Liver (tissue), 9 donors: ENCODE data around the gene PHC2. TPM values are rescaled to one million over a fixed set of nuclear protein-coding genes. Genes with fewer than 3 reads are reported as not detected.

Experiments
- DNase-seq: peaks from one replicate; pipeline ENCODE4 v3.0.0-alpha.2; 2017; ENCODE audit warnings: low spot score
- H3K27ac ChIP-seq, 2 donors: one replicate each; pipeline ENCODE4 v1.7.0; 2013; ENCODE audit warnings: inconsistent platforms in 2 of 2, low read length in 2 of 2, control low read depth in 1 of 2, low read depth in 1 of 2, mild to moderate bottlenecking in 1 of 2
- H3K27me3 ChIP-seq, 4 donors: one replicate each; pipeline versions ENCODE4 v1.6.1 to v1.7.0; 2013; ENCODE audit warnings: low read length in 3 of 4, inconsistent platforms in 1 of 4, mild to moderate bottlenecking in 1 of 4, moderate library complexity in 1 of 4; ENCODE audit not compliant: control insufficient read depth in 4 of 4, insufficient read depth in 4 of 4
- H3K36me3 ChIP-seq, 4 donors: one replicate each; pipeline versions ENCODE4 v1.6.1 to v1.7.0; 2013; ENCODE audit warnings: low read length in 3 of 4, mild to moderate bottlenecking in 3 of 4, low read depth in 1 of 4, moderate library complexity in 1 of 4; ENCODE audit not compliant: control insufficient read depth in 4 of 4, insufficient read depth in 3 of 4
- H3K4me1 ChIP-seq, 4 donors: one replicate each; pipeline versions ENCODE4 v1.6.1 to v1.7.0; 2013; ENCODE audit warnings: low read length in 3 of 4, mild to moderate bottlenecking in 3 of 4, moderate library complexity in 1 of 4; ENCODE audit not compliant: control insufficient read depth in 4 of 4, insufficient read depth in 4 of 4
- H3K4me3 ChIP-seq, 3 donors: one replicate each; pipeline versions ENCODE4 v1.6.1 to v1.7.0; 2013; ENCODE audit warnings: low read length in 3 of 3, control low read depth in 1 of 3, low read depth in 1 of 3, mild to moderate bottlenecking in 1 of 3
- H3K9ac ChIP-seq, 2 donors: one replicate each; pipeline ENCODE4 v1.7.0; 2013; ENCODE audit warnings: low read length in 2 of 2, mild to moderate bottlenecking in 2 of 2, moderate library complexity in 2 of 2, control low read depth in 1 of 2, low read depth in 1 of 2
- H3K9me3 ChIP-seq, 4 donors: one replicate each; pipeline versions ENCODE4 v1.6.1 to v1.7.0; 2013; ENCODE audit warnings: low read length in 3 of 4; ENCODE audit not compliant: control insufficient read depth in 4 of 4
- ATF3 ChIP-seq: IDR thresholded peaks from 2 replicates; pipeline ENCODE4 v1.6.1; 2016; ENCODE audit warnings: antibody characterized with exemption
- EGR1 ChIP-seq, 2 donors: IDR thresholded peaks; 2 replicates each; pipeline ENCODE4 v1.6.1; 2016 to 2018; ENCODE audit warnings: antibody characterized with exemption in 2 of 2, low read depth in 2 of 2
- FOXA1 ChIP-seq: IDR thresholded peaks from 2 replicates; pipeline ENCODE4 v1.6.1; 2016; ENCODE audit warnings: antibody characterized with exemption
- FOXA2 ChIP-seq: IDR thresholded peaks from 2 replicates; pipeline ENCODE4 v1.6.1; 2016; ENCODE audit warnings: antibody characterized with exemption
- GABPA ChIP-seq, 2 donors: IDR thresholded peaks in 1 of 2; conservative IDR thresholded peaks in 1 of 2; 2 replicates each; pipeline ENCODE4 v1.6.1; 2016; ENCODE audit warnings: antibody characterized with exemption in 2 of 2, mild to moderate bottlenecking in 1 of 2, moderate library complexity in 1 of 2
- HNF4A ChIP-seq, 2 donors: conservative IDR thresholded peaks; 2 replicates each; pipeline ENCODE4 v1.6.1; 2016; ENCODE audit warnings: antibody characterized with exemption in 2 of 2, mild to moderate bottlenecking in 2 of 2
- HNF4G ChIP-seq: IDR thresholded peaks from 2 replicates; pipeline ENCODE4 v1.6.1; 2016; ENCODE audit warnings: antibody characterized with exemption
- JUND ChIP-seq, 2 donors: IDR thresholded peaks; 2 replicates each; pipeline ENCODE4 v1.6.1; 2016; ENCODE audit warnings: antibody characterized with exemption in 2 of 2
- MAX ChIP-seq: IDR thresholded peaks from 2 replicates; pipeline ENCODE4 v1.6.1; 2016; ENCODE audit warnings: antibody characterized with exemption
- NR2F2 ChIP-seq: IDR thresholded peaks from 2 replicates; pipeline ENCODE4 v1.6.1; 2016; ENCODE audit warnings: antibody characterized with exemption
- RAD21 ChIP-seq, 2 donors: IDR thresholded peaks; 2 replicates each; pipeline ENCODE4 v1.6.1; 2016; ENCODE audit warnings: antibody characterized with exemption in 2 of 2, mild to moderate bottlenecking in 2 of 2
- REST ChIP-seq: IDR thresholded peaks from 2 replicates; pipeline ENCODE4 v1.6.1; 2016; ENCODE audit warnings: antibody characterized with exemption, mild to moderate bottlenecking
- RXRA ChIP-seq, 2 donors: IDR thresholded peaks; 2 replicates each; pipeline ENCODE4 v1.6.1; 2017 to 2018; ENCODE audit warnings: antibody characterized with exemption in 2 of 2, mild to moderate bottlenecking in 1 of 2
- SP1 ChIP-seq: IDR thresholded peaks from 2 replicates; pipeline ENCODE4 v1.6.1; 2018; ENCODE audit warnings: antibody characterized with exemption, mild to moderate bottlenecking
- TAF1 ChIP-seq: conservative IDR thresholded peaks from 2 replicates; pipeline ENCODE4 v1.6.1; 2016; ENCODE audit warnings: antibody characterized with exemption, mild to moderate bottlenecking
- YY1 ChIP-seq: IDR thresholded peaks from 2 replicates; pipeline ENCODE4 v1.6.1; 2016; ENCODE audit warnings: antibody characterized with exemption, mild to moderate bottlenecking
- ZBTB33 ChIP-seq: IDR thresholded peaks from 2 replicates; pipeline ENCODE4 v1.6.1; 2016; ENCODE audit warnings: antibody characterized with exemption
- WGBS: extraction: QIAGEN DNeasy Blood & Tissue Kit; methylation state at CpG from one replicate; pipeline ENCODE4 v1.1.7; 2013; 5-methylcytosine and 5-hydroxymethylcytosine counted together
- polyA plus RNA-seq, 2 donors: library from polyadenylated mRNA; stranded (reverse) in 1 of 2; unstranded in 1 of 2; fragments of 200-250 nt in 1 of 2; fragments of >200 nt in 1 of 2; fragmentation: Nextera tagmentation in 1 of 2; extraction: Ambion mirVana in 1 of 2; gene quantifications; one replicate each; pipeline versions ENCODE4 v1.2.1 to v1.2.3, GENCODE V29; 2013 to 2015
- total RNA-seq, 2 donors: library from RNA; depleted of rRNA; stranded (reverse); fragments of >200 nt; gene quantifications; one replicate each; pipeline ENCODE4 v1.2.3, GENCODE V29; 2014
- donor health status: healthy.
- donor health status: healthy.
- donor health status: healthy.
- donor health status: healthy.
- donor health status: healthy.

Gene PHC2
- total and polyA plus RNA-seq, 4 donors: 19.1 to 67.8 (median 44.7) TPM

- 83% methylated on average over 5 of the region's 5 CpGs for WGBS
- no peaks in the 10 kb centered on the region for H3K27me3 ChIP-seq
- peaks cover 0 to 4% (median 0%) of the 10 kb centered on the region in 4 donors for H3K4me1 ChIP-seq
- H3K9ac ChIP-seq: no peak overlapping the region
- no peaks in the 10 kb centered on the region for H3K36me3 ChIP-seq
- H3K4me3 ChIP-seq: no peak overlapping the region
- H3K27ac ChIP-seq: no peak overlapping the region
- no peak for DNase-seq
- no peaks in the 10 kb centered on the region for H3K9me3 ChIP-seq
- no peak for TF ChIP-seq FOXA1
Observed at GRCh38 chr1:33363021-33363420, 67.9 kb downstream of the PHC2 start.

- peak; percentile 26 for TF ChIP-seq SP1
- peak; percentile 12 to 31 for TF ChIP-seq RAD21 (IDR thresholded peaks at IDR 0.05)
- TF ChIP-seq NR2F2: peak; percentile 77
- TF ChIP-seq REST: no peak
- TF ChIP-seq GABPA (IDR thresholded peaks at IDR 0.05 in 1 of 2, conservative IDR thresholded peaks at IDR 0.05 in 1 of 2): no peak
- WGBS: 75% methylated on average over 11 of the region's 11 CpGs
- H3K9ac ChIP-seq: no peak overlapping the region
- no peak overlapping the region for H3K4me3 ChIP-seq
- no peaks in the 10 kb centered on the region for H3K4me1 ChIP-seq
- no peaks in the 10 kb centered on the region for H3K36me3 ChIP-seq
- no peaks in the 10 kb centered on the region for H3K27me3 ChIP-seq
- H3K27ac ChIP-seq: peak overlapping the region; percentile 43 to 58
- DNase-seq: no peak
- H3K9me3 ChIP-seq: no peaks in the 10 kb centered on the region
Observed at GRCh38 chr1:33361532-33362235, 69.2 kb downstream of the PHC2 start.

- DNase-seq: no peak
- H3K36me3 ChIP-seq: no peaks in the 10 kb centered on the region
- WGBS: 83% methylated on average over 1 of the region's 1 CpG
- TF ChIP-seq REST (no peak), HNF4G (no peak), FOXA2 (no peak), JUND (IDR thresholded peaks at IDR 0.05) (no peak), MAX (no peak), FOXA1 (no peak), ZBTB33 (no peak), EGR1 (IDR thresholded peaks at IDR 0.05; ENCODE audit: low read depth in 2 of 2) (no peak), NR2F2 (no peak), HNF4A (conservative IDR thresholded peaks at IDR 0.05) (no peak), SP1 (no peak), ATF3 (no peak), YY1 (no peak), RXRA (IDR thresholded peaks at IDR 0.05) (no peak), TAF1 (no peak), GABPA (IDR thresholded peaks at IDR 0.05 in 1 of 2, conservative IDR thresholded peaks at IDR 0.05 in 1 of 2) (no peak), RAD21 (IDR thresholded peaks at IDR 0.05) (no peak)
- H3K9me3 ChIP-seq: no peaks in the 10 kb centered on the region
- H3K9ac ChIP-seq: no peak overlapping the region
- no peak overlapping the region for H3K4me3 ChIP-seq
- H3K4me1 ChIP-seq: no peaks in the 10 kb centered on the region
- no peaks in the 10 kb centered on the region for H3K27me3 ChIP-seq
- H3K27ac ChIP-seq: no peak overlapping the region
Observed at GRCh38 chr1:33360367-33360766, 70.5 kb downstream of the PHC2 start.
